ENCODE measurements around the gene DHX35. TPM values are rescaled to one million over a fixed set of nuclear protein-coding genes. Genes with fewer than 3 reads are reported as not detected.

DHX35 gene
- total RNA-seq, 1 experiment from 2014 or later, result 20.4 TPM

DNA sequence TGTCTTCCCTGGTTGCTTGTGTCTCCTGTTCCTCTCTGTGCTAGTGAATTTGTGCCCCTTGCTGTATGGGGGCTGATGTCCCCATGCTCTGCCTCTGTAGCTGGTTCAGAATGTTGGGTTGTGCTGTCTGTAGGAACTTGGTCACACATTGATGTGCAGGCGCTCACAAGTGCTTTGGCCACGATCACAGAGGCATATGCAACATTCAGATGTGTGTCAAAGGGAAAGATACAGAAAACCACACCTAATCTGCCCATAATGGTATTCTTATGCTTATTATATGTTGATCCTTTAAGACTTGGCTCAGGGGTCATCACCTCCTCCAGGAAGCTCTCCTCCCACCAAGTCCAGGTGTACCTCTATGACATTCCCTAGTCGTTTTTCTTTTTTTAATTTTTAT, 17.1 kb upstream of the DHX35 start:
- POLR2A ChIA-PET, result no interaction called here
- Mint-ChIP-seq H3K4me3 (no peak overlapping the region), H3K36me3 (peaks cover 77% of the 10 kb centered on the region), H3K27me3 (ENCODE audit: low read depth) (no peaks in the 10 kb centered on the region), H3K27ac (no peak overlapping the region), H3K4me1 (no peaks in the 10 kb centered on the region), H3K9me3 (no peaks in the 10 kb centered on the region)
- no peak for ATAC-seq
- TF ChIP-seq NFE2L1 (CRISPR knock-in tag; IDR thresholded peaks at IDR 0.05), result no peak
- TF ChIP-seq ZNF232 (CRISPR knock-in tag; IDR thresholded peaks at IDR 0.05), result no peak
- TF ChIP-seq CTCF (IDR thresholded peaks at IDR 0.05), result no peak
- no peak for TF ChIP-seq ATF1 (CRISPR knock-in tag; IDR thresholded peaks at IDR 0.05)
- TF ChIP-seq TEAD4 (CRISPR knock-in tag; IDR thresholded peaks at IDR 0.05), result no peak
- TF ChIP-seq ZNF423 (CRISPR knock-in tag; IDR thresholded peaks at IDR 0.05), result no peak
- no peak for TF ChIP-seq CREM (CRISPR knock-in tag; IDR thresholded peaks at IDR 0.05)
- no peak for TF ChIP-seq ZNF671 (CRISPR knock-in tag; IDR thresholded peaks at IDR 0.05)
- TF ChIP-seq, protein P1, sequence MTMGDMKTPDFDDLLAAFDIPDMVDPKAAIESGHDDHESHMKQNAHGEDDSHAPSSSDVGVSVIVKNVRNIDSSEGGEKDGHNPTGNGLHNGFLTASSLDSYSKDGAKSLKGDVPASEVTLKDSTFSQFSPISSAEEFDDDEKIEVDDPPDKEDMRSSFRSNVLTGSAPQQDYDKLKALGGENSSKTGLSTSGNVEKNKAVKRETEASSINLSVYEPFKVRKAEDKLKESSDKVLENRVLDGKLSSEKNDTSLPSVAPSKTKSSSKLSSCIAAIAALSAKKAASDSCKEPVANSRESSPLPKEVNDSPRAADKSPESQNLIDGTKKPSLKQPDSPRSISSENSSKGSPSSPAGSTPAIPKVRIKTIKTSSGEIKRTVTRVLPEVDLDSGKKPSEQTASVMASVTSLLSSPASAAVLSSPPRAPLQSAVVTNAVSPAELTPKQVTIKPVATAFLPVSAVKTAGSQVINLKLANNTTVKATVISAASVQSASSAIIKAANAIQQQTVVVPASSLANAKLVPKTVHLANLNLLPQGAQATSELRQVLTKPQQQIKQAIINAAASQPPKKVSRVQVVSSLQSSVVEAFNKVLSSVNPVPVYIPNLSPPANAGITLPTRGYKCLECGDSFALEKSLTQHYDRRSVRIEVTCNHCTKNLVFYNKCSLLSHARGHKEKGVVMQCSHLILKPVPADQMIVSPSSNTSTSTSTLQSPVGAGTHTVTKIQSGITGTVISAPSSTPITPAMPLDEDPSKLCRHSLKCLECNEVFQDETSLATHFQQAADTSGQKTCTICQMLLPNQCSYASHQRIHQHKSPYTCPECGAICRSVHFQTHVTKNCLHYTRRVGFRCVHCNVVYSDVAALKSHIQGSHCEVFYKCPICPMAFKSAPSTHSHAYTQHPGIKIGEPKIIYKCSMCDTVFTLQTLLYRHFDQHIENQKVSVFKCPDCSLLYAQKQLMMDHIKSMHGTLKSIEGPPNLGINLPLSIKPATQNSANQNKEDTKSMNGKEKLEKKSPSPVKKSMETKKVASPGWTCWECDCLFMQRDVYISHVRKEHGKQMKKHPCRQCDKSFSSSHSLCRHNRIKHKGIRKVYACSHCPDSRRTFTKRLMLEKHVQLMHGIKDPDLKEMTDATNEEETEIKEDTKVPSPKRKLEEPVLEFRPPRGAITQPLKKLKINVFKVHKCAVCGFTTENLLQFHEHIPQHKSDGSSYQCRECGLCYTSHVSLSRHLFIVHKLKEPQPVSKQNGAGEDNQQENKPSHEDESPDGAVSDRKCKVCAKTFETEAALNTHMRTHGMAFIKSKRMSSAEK (CRISPR knock-in tag; IDR thresholded peaks at IDR 0.05; ENCODE audit: borderline replicate concordance), result no peak
- TF ChIP-seq PREB (CRISPR knock-in tag; IDR thresholded peaks at IDR 0.05; ENCODE audit: borderline replicate concordance), result no peak
- TF ChIP-seq NR3C1 (CRISPR knock-in tag; conservative IDR thresholded peaks at IDR 0.05; ENCODE audit: low read depth), result no peak
- CTCF ChIA-PET, result no interaction called here
- no peak for DNase-seq (ENCODE audit: low spot score)

- Mint-ChIP-seq H3K27ac (no peak overlapping the region), H3K4me3 (no peak overlapping the region), H3K27me3 (ENCODE audit: low read depth) (no peaks in the 10 kb centered on the region), H3K9me3 (no peaks in the 10 kb centered on the region), H3K4me1 (no peaks in the 10 kb centered on the region), H3K36me3 (peaks cover 81% of the 10 kb centered on the region)
- TF ChIP-seq MLX (CRISPR knock-in tag; IDR thresholded peaks at IDR 0.05), result no peak
- TF ChIP-seq PREB (CRISPR knock-in tag; IDR thresholded peaks at IDR 0.05; ENCODE audit: borderline replicate concordance), result no peak
- TF ChIP-seq TEAD1 (CRISPR knock-in tag; IDR thresholded peaks at IDR 0.05), result no peak
- TF ChIP-seq SMAD3 (CRISPR knock-in tag; IDR thresholded peaks at IDR 0.05; ENCODE audit: borderline replicate concordance), result no peak
- no peak for TF ChIP-seq FOXP1 (CRISPR knock-in tag; IDR thresholded peaks at IDR 0.05; ENCODE audit: borderline replicate concordance)
- TF ChIP-seq SP1 (CRISPR knock-in tag; conservative IDR thresholded peaks at IDR 0.05), result no peak
- TF ChIP-seq ATF3 (CRISPR knock-in tag; conservative IDR thresholded peaks at IDR 0.05), result no peak
- TF ChIP-seq, protein P2, sequence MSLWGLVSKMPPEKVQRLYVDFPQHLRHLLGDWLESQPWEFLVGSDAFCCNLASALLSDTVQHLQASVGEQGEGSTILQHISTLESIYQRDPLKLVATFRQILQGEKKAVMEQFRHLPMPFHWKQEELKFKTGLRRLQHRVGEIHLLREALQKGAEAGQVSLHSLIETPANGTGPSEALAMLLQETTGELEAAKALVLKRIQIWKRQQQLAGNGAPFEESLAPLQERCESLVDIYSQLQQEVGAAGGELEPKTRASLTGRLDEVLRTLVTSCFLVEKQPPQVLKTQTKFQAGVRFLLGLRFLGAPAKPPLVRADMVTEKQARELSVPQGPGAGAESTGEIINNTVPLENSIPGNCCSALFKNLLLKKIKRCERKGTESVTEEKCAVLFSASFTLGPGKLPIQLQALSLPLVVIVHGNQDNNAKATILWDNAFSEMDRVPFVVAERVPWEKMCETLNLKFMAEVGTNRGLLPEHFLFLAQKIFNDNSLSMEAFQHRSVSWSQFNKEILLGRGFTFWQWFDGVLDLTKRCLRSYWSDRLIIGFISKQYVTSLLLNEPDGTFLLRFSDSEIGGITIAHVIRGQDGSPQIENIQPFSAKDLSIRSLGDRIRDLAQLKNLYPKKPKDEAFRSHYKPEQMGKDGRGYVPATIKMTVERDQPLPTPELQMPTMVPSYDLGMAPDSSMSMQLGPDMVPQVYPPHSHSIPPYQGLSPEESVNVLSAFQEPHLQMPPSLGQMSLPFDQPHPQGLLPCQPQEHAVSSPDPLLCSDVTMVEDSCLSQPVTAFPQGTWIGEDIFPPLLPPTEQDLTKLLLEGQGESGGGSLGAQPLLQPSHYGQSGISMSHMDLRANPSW (CRISPR knock-in tag; conservative IDR thresholded peaks at IDR 0.05; ENCODE audit: low read depth), result no peak
- no peak for TF ChIP-seq KAT7 (CRISPR knock-in tag; IDR thresholded peaks at IDR 0.05; ENCODE audit: borderline replicate concordance)
- ChIA-PET POLR2A (no interaction called here), CTCF (no interaction called here)
- no peak for DNase-seq (ENCODE audit: low spot score)
- no peak for ATAC-seq
Measured at GRCh38 chr20:38946836-38947235, 15.3 kb upstream of the DHX35 start.
